Measurements from ENCODE around the gene PAPPA2. TPM values are rescaled to one million over a fixed set of nuclear protein-coding genes. Genes with fewer than 3 reads are reported as not detected.
"Not testable (repeated sequence)": the region's sequence is repeated elsewhere in the genome, so short reads cannot be mapped to it uniquely, and the experiment has no call there.

Gene PAPPA2
- total and polyA plus RNA-seq, 5 donors from 2014 or later, result 0.06 to 0.12 TPM; not detected in 3

GRCh38 chr1:176445402-176445801 lies 17.6 kb upstream of the PAPPA2 start:
- no peak overlapping the region for H3K4me3 Mint-ChIP-seq
- Histone ChIP-seq H3K36me3 (ENCODE audit: control insufficient read depth, insufficient read depth, low read length) (no peaks in the 10 kb centered on the region), H3K4me1 (ENCODE audit: control insufficient read depth, insufficient read depth, low read length, poor library complexity, severe bottlenecking) (no peaks in the 10 kb centered on the region), H3K27me3 (ENCODE audit: control insufficient read depth, insufficient read depth, low read length) (no peaks in the 10 kb centered on the region), H3K4me3 (ENCODE audit: low read depth, low read length) (no peak overlapping the region), H3K9me3 (ENCODE audit: control insufficient read depth in 2 of 2, low read length in 2 of 2) (no peaks in the 10 kb centered on the region), H3K27ac (ENCODE audit: insufficient read depth, low read length, poor library complexity, severe bottlenecking) (no peak overlapping the region)
- ATAC-seq (ENCODE audit: low read depth in 2 of 2) (no peak), DNase-seq (no peak)
- H3K36me3 Mint-ChIP-seq, result no peaks in the 10 kb centered on the region
- no peak overlapping the region for H3K27ac Mint-ChIP-seq
- H3K27me3 Mint-ChIP-seq, result peaks cover 6% of the 10 kb centered on the region
- no peaks in the 10 kb centered on the region for H3K4me1 Mint-ChIP-seq
- H3K9me3 Mint-ChIP-seq, result peaks cover 0 to 2% (median 0%) of the 10 kb centered on the region in 7 donors

- H3K4me1 Mint-ChIP-seq, result no peaks in the 10 kb centered on the region
These were observed 14.6 kb upstream of the PAPPA2 start for GRCh38 chr1:176448340-176448739.

GRCh38 chr1:176450526-176450925 lies 12.4 kb upstream of the PAPPA2 start:
- Histone ChIP-seq H3K4me1 (ENCODE audit: control insufficient read depth, insufficient read depth, low read length, poor library complexity, severe bottlenecking) (no peaks in the 10 kb centered on the region), H3K9me3 (ENCODE audit: control insufficient read depth in 2 of 2, low read length in 2 of 2) (no peaks in the 10 kb centered on the region), H3K4me3 (ENCODE audit: low read depth, low read length) (no peak overlapping the region), H3K36me3 (ENCODE audit: control insufficient read depth, insufficient read depth, low read length) (no peaks in the 10 kb centered on the region), H3K27ac (ENCODE audit: insufficient read depth, low read length, poor library complexity, severe bottlenecking) (no peak overlapping the region), H3K27me3 (ENCODE audit: control insufficient read depth, insufficient read depth, low read length) (no peaks in the 10 kb centered on the region)
- DNase-seq (no peak), ATAC-seq (ENCODE audit: low read depth in 2 of 2) (no peak)
- Mint-ChIP-seq H3K36me3 (no peaks in the 10 kb centered on the region), H3K9me3 (peaks cover 0 to 9% (median 4%) of the 10 kb centered on the region in 7 donors), H3K27ac (no peak overlapping the region), H3K4me1 (no peaks in the 10 kb centered on the region), H3K27me3 (peaks cover 8% of the 10 kb centered on the region), H3K4me3 (no peak overlapping the region)

More at GRCh38 chr1:176448340-176448739, 14.6 kb upstream of the PAPPA2 start:
- no peak overlapping the region for H3K4me3 ChIP-seq (ENCODE audit: low read depth, low read length)
- no peaks in the 10 kb centered on the region for H3K9me3 ChIP-seq (ENCODE audit: control insufficient read depth in 2 of 2, low read length in 2 of 2)
- Mint-ChIP-seq H3K9me3 (peaks cover 0 to 8% (median 4%) of the 10 kb centered on the region in 7 donors), H3K27me3 (peaks cover 6% of the 10 kb centered on the region), H3K27ac (no peak overlapping the region), H3K4me3 (no peak overlapping the region), H3K36me3 (no peaks in the 10 kb centered on the region)
- no peak overlapping the region for H3K27ac ChIP-seq (ENCODE audit: insufficient read depth, low read length, poor library complexity, severe bottlenecking)
- H3K36me3 ChIP-seq (ENCODE audit: control insufficient read depth, insufficient read depth, low read length), result no peaks in the 10 kb centered on the region
- H3K27me3 ChIP-seq (ENCODE audit: control insufficient read depth, insufficient read depth, low read length), result no peaks in the 10 kb centered on the region
- DNase-seq, result no peak
- H3K4me1 ChIP-seq (ENCODE audit: control insufficient read depth, insufficient read depth, low read length, poor library complexity, severe bottlenecking), result no peaks in the 10 kb centered on the region
- ATAC-seq (ENCODE audit: low read depth in 2 of 2), result no peak

GRCh38 chr1:176451741-176452140 lies 11.2 kb upstream of the PAPPA2 start:
- peak overlapping the region in 1 of 3 donors; percentile 45 for H3K27ac Mint-ChIP-seq
- H3K36me3 ChIP-seq (ENCODE audit: control insufficient read depth, insufficient read depth, low read length); H3K4me3 ChIP-seq (ENCODE audit: low read depth, low read length); H3K4me3 Mint-ChIP-seq; H3K36me3 Mint-ChIP-seq; H3K27me3 ChIP-seq (ENCODE audit: control insufficient read depth, insufficient read depth, low read length); H3K9me3 Mint-ChIP-seq; H3K27ac ChIP-seq (ENCODE audit: insufficient read depth, low read length, poor library complexity, severe bottlenecking); H3K27me3 Mint-ChIP-seq; H3K4me1 Mint-ChIP-seq; ATAC-seq (ENCODE audit: low read depth in 2 of 2); H3K9me3 ChIP-seq (ENCODE audit: control insufficient read depth in 2 of 2, low read length in 2 of 2); DNase-seq; H3K4me1 ChIP-seq (ENCODE audit: control insufficient read depth, insufficient read depth, low read length, poor library complexity, severe bottlenecking): not testable (repeated sequence)

DNA sequence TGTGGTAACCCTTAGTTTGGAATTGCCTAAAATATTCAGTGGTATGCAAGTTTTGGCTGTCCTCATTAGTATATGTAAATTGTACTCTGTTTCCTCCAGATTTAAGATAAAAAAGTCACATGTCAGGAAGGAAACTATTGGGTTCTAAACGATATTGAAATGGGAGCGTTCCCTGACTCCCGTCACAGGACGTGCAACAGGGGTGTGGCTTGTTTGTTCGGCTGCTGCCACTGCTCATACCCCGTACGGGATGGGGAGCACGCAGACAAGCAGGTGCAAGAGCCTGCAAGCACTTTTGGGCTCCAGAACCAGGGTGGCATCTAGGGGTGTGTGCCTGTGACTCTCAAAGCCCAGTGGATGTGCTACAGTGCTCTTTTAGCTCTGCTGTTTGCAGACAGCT lies 6.2 kb upstream of the PAPPA2 start:
- H3K36me3 Mint-ChIP-seq, result no peaks in the 10 kb centered on the region
- H3K36me3 ChIP-seq (ENCODE audit: control insufficient read depth, insufficient read depth, low read length), result no peaks in the 10 kb centered on the region
- H3K4me3 Mint-ChIP-seq, result no peak overlapping the region
- DNase-seq (no peak), ATAC-seq (ENCODE audit: low read depth in 2 of 2) (no peak)
- H3K4me1 Mint-ChIP-seq, result no peaks in the 10 kb centered on the region
- H3K27ac ChIP-seq (ENCODE audit: insufficient read depth, low read length, poor library complexity, severe bottlenecking), result no peak overlapping the region
- no peak overlapping the region for H3K4me3 ChIP-seq (ENCODE audit: low read depth, low read length)
- H3K9me3 Mint-ChIP-seq, result peaks cover 0 to 8% (median 4%) of the 10 kb centered on the region in 7 donors
- H3K4me1 ChIP-seq (ENCODE audit: control insufficient read depth, insufficient read depth, low read length, poor library complexity, severe bottlenecking), result no peaks in the 10 kb centered on the region
- no peak overlapping the region for H3K27ac Mint-ChIP-seq
- no peaks in the 10 kb centered on the region for H3K27me3 ChIP-seq (ENCODE audit: control insufficient read depth, insufficient read depth, low read length)
- no peaks in the 10 kb centered on the region for H3K9me3 ChIP-seq (ENCODE audit: control insufficient read depth in 2 of 2, low read length in 2 of 2)
- peaks cover 4% of the 10 kb centered on the region for H3K27me3 Mint-ChIP-seq

DNA sequence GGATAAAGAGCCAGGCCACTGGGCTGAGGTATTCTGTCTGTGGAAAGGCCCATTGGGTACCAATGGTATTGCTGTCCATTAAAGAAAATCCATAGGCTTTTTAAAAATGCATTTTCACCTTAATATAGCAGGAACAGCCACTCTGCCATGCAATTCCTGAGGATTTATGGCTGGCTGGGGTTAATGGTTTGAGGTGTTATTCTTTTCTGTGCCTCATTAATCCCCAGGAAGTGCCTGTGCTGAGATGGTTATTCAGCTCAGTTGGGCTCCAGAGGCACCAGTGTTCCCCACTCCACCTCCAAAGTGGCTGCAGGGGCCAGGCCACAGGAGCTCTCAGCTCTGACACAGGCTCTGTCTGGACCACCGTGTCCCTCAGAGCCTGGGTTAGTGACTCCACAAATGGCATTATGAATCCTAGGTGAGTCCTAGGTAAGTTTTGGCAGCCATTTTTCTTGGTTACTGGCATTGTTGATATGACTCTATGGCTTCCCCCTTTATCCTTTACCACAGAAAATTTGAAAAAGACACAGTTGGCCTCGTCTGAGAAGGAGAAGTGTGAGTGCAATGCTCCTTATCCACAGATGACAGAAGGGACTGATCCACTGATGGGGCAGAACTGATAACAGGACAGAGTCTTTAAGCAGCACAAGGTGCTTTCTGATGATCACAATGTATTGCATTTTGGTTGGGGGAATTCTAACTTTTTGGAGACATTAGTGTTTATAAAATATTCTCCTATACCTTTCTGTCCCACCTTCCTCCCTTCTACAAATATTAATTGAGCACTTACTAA lies 2.2 kb upstream of the PAPPA2 start:
- peaks cover 0 to 7% (median 0%) of the 10 kb centered on the region in 7 donors for H3K9me3 Mint-ChIP-seq
- Histone ChIP-seq H3K36me3 (ENCODE audit: control insufficient read depth, insufficient read depth, low read length) (no peaks in the 10 kb centered on the region), H3K4me3 (ENCODE audit: low read depth, low read length) (no peak overlapping the region), H3K27ac (ENCODE audit: insufficient read depth, low read length, poor library complexity, severe bottlenecking) (no peak overlapping the region), H3K4me1 (ENCODE audit: control insufficient read depth, insufficient read depth, low read length, poor library complexity, severe bottlenecking) (no peaks in the 10 kb centered on the region), H3K9me3 (ENCODE audit: control insufficient read depth in 2 of 2, low read length in 2 of 2) (no peaks in the 10 kb centered on the region), H3K27me3 (ENCODE audit: control insufficient read depth, insufficient read depth, low read length) (no peaks in the 10 kb centered on the region)
- ATAC-seq (ENCODE audit: low read depth in 2 of 2), result no peak
- no peaks in the 10 kb centered on the region for H3K4me1 Mint-ChIP-seq
- no peaks in the 10 kb centered on the region for H3K36me3 Mint-ChIP-seq
- H3K27ac Mint-ChIP-seq, result no peak overlapping the region
- peaks cover 14% of the 10 kb centered on the region for H3K27me3 Mint-ChIP-seq
- no peak for DNase-seq
- H3K4me3 Mint-ChIP-seq, result no peak overlapping the region

GRCh38 chr1:176461576-176461975 lies 1.4 kb upstream of the PAPPA2 start:
- Histone ChIP-seq H3K27me3 (ENCODE audit: control insufficient read depth, insufficient read depth, low read length) (no peaks in the 10 kb centered on the region), H3K4me1 (ENCODE audit: control insufficient read depth, insufficient read depth, low read length, poor library complexity, severe bottlenecking) (no peaks in the 10 kb centered on the region), H3K4me3 (ENCODE audit: low read depth, low read length) (no peak overlapping the region), H3K9me3 (ENCODE audit: control insufficient read depth in 2 of 2, low read length in 2 of 2) (no peaks in the 10 kb centered on the region), H3K36me3 (ENCODE audit: control insufficient read depth, insufficient read depth, low read length) (no peaks in the 10 kb centered on the region), H3K27ac (ENCODE audit: insufficient read depth, low read length, poor library complexity, severe bottlenecking) (no peak overlapping the region)
- H3K27me3 Mint-ChIP-seq, result peaks cover 14% of the 10 kb centered on the region
- peaks cover 0 to 7% (median 0%) of the 10 kb centered on the region in 7 donors for H3K9me3 Mint-ChIP-seq
- ATAC-seq (ENCODE audit: low read depth in 2 of 2), result no peak
- H3K4me3 Mint-ChIP-seq, result no peak overlapping the region
- no peaks in the 10 kb centered on the region for H3K4me1 Mint-ChIP-seq
- no peak overlapping the region for H3K27ac Mint-ChIP-seq
- DNase-seq, result no peak
- H3K36me3 Mint-ChIP-seq, result no peaks in the 10 kb centered on the region

DNA sequence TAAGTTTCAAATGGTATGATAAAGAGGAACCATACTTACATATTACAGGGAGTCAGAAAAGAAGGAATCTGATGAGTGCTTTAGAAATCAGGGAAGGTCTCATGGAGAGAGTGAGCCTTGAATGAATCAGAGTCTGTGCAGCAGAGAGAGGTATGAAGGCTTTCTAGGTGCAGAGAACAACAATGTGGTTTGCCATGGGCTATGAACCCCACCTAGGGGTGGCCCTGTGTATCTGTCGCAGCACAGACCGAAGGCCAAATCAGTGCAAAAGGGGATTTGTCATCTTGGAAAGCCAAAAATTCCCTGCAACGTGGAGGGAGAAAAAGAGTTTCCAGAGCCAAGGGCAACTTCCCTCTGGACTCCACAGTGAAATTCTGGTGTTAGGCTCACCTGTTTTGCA lies 3.5 kb downstream of the PAPPA2 start:
- H3K27me3 ChIP-seq (ENCODE audit: control insufficient read depth, insufficient read depth, low read length), result no peaks in the 10 kb centered on the region
- no peak for ATAC-seq (ENCODE audit: low read depth in 2 of 2)
- Mint-ChIP-seq H3K4me1 (no peaks in the 10 kb centered on the region), H3K4me3 (no peak overlapping the region), H3K9me3 (peaks cover 0 to 7% (median 0%) of the 10 kb centered on the region in 7 donors), H3K36me3 (no peaks in the 10 kb centered on the region), H3K27me3 (peaks cover 20% of the 10 kb centered on the region), H3K27ac (no peak overlapping the region)
- no peak for DNase-seq
- H3K36me3 ChIP-seq (ENCODE audit: control insufficient read depth, insufficient read depth, low read length), result no peaks in the 10 kb centered on the region
- H3K27ac ChIP-seq (ENCODE audit: insufficient read depth, low read length, poor library complexity, severe bottlenecking), result no peak overlapping the region
- H3K4me1 ChIP-seq (ENCODE audit: control insufficient read depth, insufficient read depth, low read length, poor library complexity, severe bottlenecking), result no peaks in the 10 kb centered on the region
- no peaks in the 10 kb centered on the region for H3K9me3 ChIP-seq (ENCODE audit: control insufficient read depth in 2 of 2, low read length in 2 of 2)
- no peak overlapping the region for H3K4me3 ChIP-seq (ENCODE audit: low read depth, low read length)
